Esophagus muscularis mucosa (tissue), 4 donors: Measurements from ENCODE around the gene PSMA1. TPM values are rescaled to one million over a fixed set of nuclear protein-coding genes. Genes with fewer than 3 reads are reported as not detected.
A peak's percentile ranks its signal among the peaks of the same experiment; 100 is the strongest.

Experiments
- DNase-seq: peaks from one replicate; pipeline ENCODE4 v3.0.0-alpha.2; 2017; ENCODE audit errors: extremely low spot score
- H3K27ac ChIP-seq, 4 donors: fragments of 200-600 bp; sonication (generic); replicated peaks in 1 of 4; 1 replicate in 3 of 4; 2 replicates in 1 of 4; pipeline ENCODE4 v1.5.1; 2016 to 2019; ENCODE audit warnings: mild to moderate bottlenecking in 1 of 4
- H3K27me3 ChIP-seq, 4 donors: fragments of 200-600 bp; sonication (generic); one replicate each; pipeline versions ENCODE4 v1.5.1 to v1.6.0; 2016 to 2019
- H3K36me3 ChIP-seq, 4 donors: fragments of 200-600 bp; sonication (generic); one replicate each; pipeline ENCODE4 v1.5.1; 2016 to 2019
- H3K4me1 ChIP-seq, 4 donors: fragments of 200-600 bp; sonication (generic); one replicate each; pipeline ENCODE4 v1.5.1; 2016 to 2019
- H3K4me3 ChIP-seq, 4 donors: fragments of 200-600 bp; sonication (generic); 1 replicate in 2 of 4; 2 replicates in 2 of 4; pipeline ENCODE4 v1.5.1; 2016 to 2019; ENCODE audit warnings: mild to moderate bottlenecking in 4 of 4, moderate library complexity in 1 of 4
- H3K9me3 ChIP-seq, 4 donors: fragments of 200-600 bp; sonication (generic); 1 replicate in 3 of 4; 2 replicates in 1 of 4; pipeline ENCODE4 v1.5.1; 2016 to 2019
- EP300 ChIP-seq: sonication (generic); formaldehyde crosslinking; IDR thresholded peaks from one replicate; pipeline ENCODE4 v1.6.1; 2017; ENCODE audit warnings: antibody characterized with exemption
- POLR2A ChIP-seq: fragments of 450-650 bp; IDR thresholded peaks from one replicate; pipeline ENCODE4 v1.6.1; 2017; ENCODE audit warnings: antibody characterized with exemption, moderate library complexity, mild to moderate bottlenecking, low read depth
- POLR2AphosphoS5 ChIP-seq, 2 donors: sonication (generic); formaldehyde crosslinking; IDR thresholded peaks; one replicate each; pipeline ENCODE4 v1.6.1; 2017; ENCODE audit warnings: antibody characterized with exemption in 2 of 2
- WGBS: methylation state at CpG from one replicate; pipeline ENCODE4 v1.1.5; 2018; 5-methylcytosine and 5-hydroxymethylcytosine counted together
- intact Hi-C: fragments of 100-400 bp; cut with DNase I; formaldehyde crosslinking; loops from one replicate; pipeline ENCODE4 v1.15.1; 2023
- small RNA-seq, 3 donors: library from RNA; depleted of rRNA; stranded (forward); fragments of <200 nt; gene quantifications; one replicate each; pipeline ENCODE3, GENCODE V24; 2016
- total RNA-seq, 4 donors: library from RNA; depleted of rRNA; stranded (reverse); fragments of >200 nt; gene quantifications; one replicate each; pipeline versions ENCODE4 v1.1.0 to v1.2.1, GENCODE V29; 2016
- TF ChIP-seq, protein P1 (sequence below), 3 experiments: fragments of 200-600 bp in 2 of 3; fragments of 450-650 bp in 1 of 3; sonication (generic) in 2 of 3; IDR thresholded peaks; one replicate each; pipeline ENCODE4 v1.5.1; 2017 to 2019; ENCODE audit warnings: antibody characterized with exemption in 3 of 3, mild to moderate bottlenecking in 2 of 3, moderate library complexity in 1 of 3

Gene PSMA1
- total RNA-seq, 4 donors from 2014 or later: 96.0 to 118 (median 110) TPM

DNA sequence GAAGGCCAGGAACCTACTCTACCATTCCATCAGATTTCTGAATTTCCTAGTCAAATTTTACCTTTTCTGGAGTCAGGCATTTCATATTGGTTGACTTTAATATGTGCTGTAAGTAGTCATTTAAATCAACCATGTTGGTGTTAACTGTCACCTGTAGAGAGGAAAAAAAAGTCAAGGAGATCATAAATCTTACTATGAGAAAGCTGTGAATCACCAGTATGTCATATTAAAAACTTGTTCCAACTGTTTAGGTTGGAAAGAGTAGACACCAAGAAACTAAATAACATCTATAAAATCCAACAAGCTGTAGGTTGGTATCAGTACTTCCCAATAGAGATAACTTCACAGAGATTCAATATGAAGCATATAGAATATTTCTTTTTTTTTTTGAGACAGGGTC, 60.0 kb downstream of the PSMA1 start:
- TF ChIP-seq POLR2A (no peak), EP300 (no peak), POLR2AphosphoS5 (IDR thresholded peaks at IDR 0.05) (no peak)
- TF ChIP-seq, protein P1, sequence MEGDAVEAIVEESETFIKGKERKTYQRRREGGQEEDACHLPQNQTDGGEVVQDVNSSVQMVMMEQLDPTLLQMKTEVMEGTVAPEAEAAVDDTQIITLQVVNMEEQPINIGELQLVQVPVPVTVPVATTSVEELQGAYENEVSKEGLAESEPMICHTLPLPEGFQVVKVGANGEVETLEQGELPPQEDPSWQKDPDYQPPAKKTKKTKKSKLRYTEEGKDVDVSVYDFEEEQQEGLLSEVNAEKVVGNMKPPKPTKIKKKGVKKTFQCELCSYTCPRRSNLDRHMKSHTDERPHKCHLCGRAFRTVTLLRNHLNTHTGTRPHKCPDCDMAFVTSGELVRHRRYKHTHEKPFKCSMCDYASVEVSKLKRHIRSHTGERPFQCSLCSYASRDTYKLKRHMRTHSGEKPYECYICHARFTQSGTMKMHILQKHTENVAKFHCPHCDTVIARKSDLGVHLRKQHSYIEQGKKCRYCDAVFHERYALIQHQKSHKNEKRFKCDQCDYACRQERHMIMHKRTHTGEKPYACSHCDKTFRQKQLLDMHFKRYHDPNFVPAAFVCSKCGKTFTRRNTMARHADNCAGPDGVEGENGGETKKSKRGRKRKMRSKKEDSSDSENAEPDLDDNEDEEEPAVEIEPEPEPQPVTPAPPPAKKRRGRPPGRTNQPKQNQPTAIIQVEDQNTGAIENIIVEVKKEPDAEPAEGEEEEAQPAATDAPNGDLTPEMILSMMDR (IDR thresholded peaks at IDR 0.05): no peak
- no peaks in the 10 kb centered on the region for H3K27me3 ChIP-seq
- intact Hi-C loops: loop anchor here (5.0 kb wide), 1 partner anchor 37 kb away; the partner anchor contains the start of gene COPB1
- no peak overlapping the region for H3K4me3 ChIP-seq
- no peak overlapping the region for H3K27ac ChIP-seq
- H3K9me3 ChIP-seq: no peaks in the 10 kb centered on the region
- H3K36me3 ChIP-seq: peaks cover 78 to 92% (median 86%) of the 10 kb centered on the region in 4 donors
- H3K4me1 ChIP-seq: no peaks in the 10 kb centered on the region
- DNase-seq: no peak

DNA sequence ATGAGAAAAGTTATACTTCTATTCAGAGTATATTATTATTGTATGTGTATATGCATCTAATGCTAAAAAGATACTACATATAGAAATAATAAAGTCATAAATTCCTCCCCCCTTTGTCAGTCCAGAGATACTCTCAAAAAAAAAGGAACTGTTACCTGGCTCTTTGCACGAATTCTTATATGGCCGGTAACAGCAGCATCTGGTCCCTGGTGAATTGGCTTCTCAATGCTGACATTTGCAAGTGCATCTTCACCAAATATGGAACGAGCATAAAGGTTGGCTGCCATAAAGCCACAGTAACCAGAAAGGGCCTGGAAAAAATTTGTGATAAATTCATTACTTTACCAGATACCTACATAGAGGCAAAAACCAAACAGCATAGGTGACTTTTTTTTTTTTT, 61.8 kb downstream of the PSMA1 start:
- no peak for TF ChIP-seq POLR2AphosphoS5 (IDR thresholded peaks at IDR 0.05)
- TF ChIP-seq POLR2A: no peak
- TF ChIP-seq, protein P1 (IDR thresholded peaks at IDR 0.05): no peak
- TF ChIP-seq EP300: no peak
- peaks cover 0 to 4% (median 2%) of the 10 kb centered on the region in 4 donors for H3K4me1 ChIP-seq
- H3K9me3 ChIP-seq: no peaks in the 10 kb centered on the region
- DNase-seq: no peak
- peaks cover 62 to 74% (median 68%) of the 10 kb centered on the region in 4 donors for H3K36me3 ChIP-seq
- 88% methylated on average over 3 of the region's 3 CpGs for WGBS
- no peaks in the 10 kb centered on the region for H3K27me3 ChIP-seq
- no peak overlapping the region for H3K4me3 ChIP-seq
- no peak overlapping the region for H3K27ac ChIP-seq
- intact Hi-C loops: loop anchor here (10.0 kb wide), 1 partner anchor 74 kb away; no protein-coding TSS in a partner anchor

DNA sequence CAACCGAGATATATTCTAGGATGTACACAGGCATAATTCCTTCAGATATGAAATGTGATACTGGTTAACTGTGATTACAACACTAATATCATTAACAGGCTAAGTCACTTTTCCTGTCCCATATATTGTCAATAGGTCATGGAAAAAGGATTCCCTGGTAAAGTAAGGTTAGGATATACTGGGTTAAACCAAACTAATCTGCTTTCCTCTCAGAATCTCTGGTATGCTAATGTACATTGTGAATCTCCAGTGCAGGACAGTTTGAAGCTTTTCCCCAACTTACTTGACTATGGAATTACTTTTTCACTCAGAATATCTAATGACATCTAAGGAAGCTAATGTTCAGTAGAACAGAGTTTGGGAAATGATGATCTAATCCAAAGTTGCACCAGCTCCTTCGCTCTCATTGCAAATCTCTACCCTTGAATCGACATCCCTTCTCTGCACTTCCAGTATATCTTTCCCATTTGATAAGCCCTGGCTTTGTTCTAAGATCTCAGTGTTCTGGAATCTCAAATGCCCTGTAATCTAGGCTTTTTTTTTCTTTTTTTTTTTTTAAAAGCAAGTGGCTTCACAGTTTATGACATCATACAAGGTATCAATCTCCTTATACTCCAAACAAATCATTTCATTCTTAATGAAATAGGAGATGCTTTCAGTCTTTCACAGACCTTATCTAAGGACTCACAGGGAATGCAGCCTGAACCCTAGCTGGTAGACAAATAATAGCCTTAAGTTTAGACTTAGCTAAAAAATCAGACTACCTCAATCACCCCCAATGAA, 64.3 kb downstream of the PSMA1 start:
- peaks cover 0 to 4% (median 2%) of the 10 kb centered on the region in 4 donors for H3K4me1 ChIP-seq
- no peak for TF ChIP-seq POLR2AphosphoS5 (IDR thresholded peaks at IDR 0.05)
- TF ChIP-seq POLR2A: no peak
- TF ChIP-seq, protein P1 (IDR thresholded peaks at IDR 0.05): no peak
- TF ChIP-seq EP300: no peak
- H3K36me3 ChIP-seq: peaks cover 38 to 72% (median 47%) of the 10 kb centered on the region in 4 donors
- H3K27ac ChIP-seq: peak overlapping the region in 1 of 4 donors; percentile 27
- no peak overlapping the region for H3K4me3 ChIP-seq
- intact Hi-C loops: loop anchor here (10.0 kb wide), 1 partner anchor 71 kb away; no protein-coding TSS in a partner anchor
- WGBS: 81% methylated on average over 3 of the region's 3 CpGs
- no peaks in the 10 kb centered on the region for H3K27me3 ChIP-seq
- DNase-seq: no peak
- no peaks in the 10 kb centered on the region for H3K9me3 ChIP-seq

Small RNA genes within 50 kb of the gene (small RNA-seq; reads per million reads assigned to genes)
- gene RNU7-49P: 0 reads per million in 3 donors

Other genes with a start within 250 kb of the PSMA1 start
- 10 to 100 TPM; 40.7 to 75.4 (median 58.0) TPM for gene RRAS2, start 161.2 kb downstream of the PSMA1 start, total RNA-seq
- gene COPB1, start 20.6 kb downstream of the PSMA1 start, total RNA-seq: 10 to 100 TPM; 64.1 to 85.2 (median 80.5) TPM
- 10 to 100 TPM; 13.3 to 23.3 (median 21.5) TPM for gene PDE3B, start 123.4 kb upstream of the PSMA1 start, total RNA-seq